C4-2B (cell line): ENCODE measurements around the gene EVC.

ENCODE experiments used
- CTCF ChIP-seq: fragments of 450-650 bp; conservative IDR thresholded peaks from 2 replicates; pipeline ENCODE4 v1.5.1; 2017; ENCODE audit warnings: mild to moderate bottlenecking
- ZFX ChIP-seq: fragments of 450-650 bp; IDR thresholded peaks from 2 replicates; pipeline ENCODE4 v1.6.1; 2017

DNA sequence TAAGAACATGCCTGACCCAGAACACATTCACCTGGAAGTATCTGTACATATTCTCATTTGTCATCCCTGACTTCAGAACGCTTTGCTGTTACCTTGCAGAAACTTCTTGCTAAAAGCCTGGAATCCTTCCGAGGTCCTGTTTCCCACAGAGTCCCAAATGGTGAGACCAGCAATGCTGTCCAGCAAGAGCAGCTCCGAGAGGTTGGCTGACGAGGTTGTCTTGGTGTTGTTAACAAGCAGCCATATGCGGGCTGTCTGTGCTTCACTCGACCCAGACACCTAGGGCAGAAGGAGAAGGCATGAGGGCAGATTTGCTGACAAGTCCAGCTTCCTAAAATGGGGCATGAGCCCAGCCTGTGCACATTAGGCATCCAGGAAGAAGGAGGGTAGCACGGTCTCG lies 21.9 kb upstream of the EVC start:
- TF ChIP-seq CTCF: no peak
- TF ChIP-seq ZFX: no peak
